Measurements from ENCODE around the gene NFE2L2. TPM values are rescaled to one million over a fixed set of nuclear protein-coding genes. Genes with fewer than 3 reads are reported as not detected.

Gene NFE2L2
- total and polyA plus RNA-seq, 9 of the 15 experiments (the other 6 are each of a cell fraction or from before 2014, with no cell fraction given), result 29.3 to 120 (median 59.3) TPM

- TF ChIP-seq ELF1 (tag; IDR thresholded peaks at IDR 0.05) (no peak), MTA3 (IDR thresholded peaks at IDR 0.05; ENCODE audit: borderline replicate concordance) (peak; percentile 54; the same call in 1 of the 2 replicates), ZNF780A (CRISPR knock-in tag; IDR thresholded peaks at IDR 0.05) (no peak), SAP30 (IDR thresholded peaks at IDR 0.05; ENCODE audit: borderline replicate concordance, insufficient read depth, low read depth, low read length, poor library complexity, severe bottlenecking) (no peak), HNRNPUL1 (IDR thresholded peaks at IDR 0.05; ENCODE audit: low read length) (no peak), ARNT (IDR thresholded peaks at IDR 0.05) (no peak), FOS (IDR thresholded peaks at IDR 0.05; ENCODE audit: extremely low read depth, insufficient read length) (no peak), REST (IDR thresholded peaks at IDR 0.05; ENCODE audit: borderline replicate concordance) (peak; percentile 48; the same call in 1 of the 2 replicates), REST (CRISPR knock-in tag; IDR thresholded peaks at IDR 0.05; ENCODE audit: low read depth) (no peak), CSDE1 (IDR thresholded peaks at IDR 0.05) (no peak), C11orf30 (IDR thresholded peaks at IDR 0.05; ENCODE audit: low read depth) (no peak), ZNF217 (CRISPR knock-in tag; IDR thresholded peaks at IDR 0.05) (no peak), NCOR1 (IDR thresholded peaks at IDR 0.05) (peak; percentile 44), MTA1 (IDR thresholded peaks at IDR 0.05; ENCODE audit: borderline replicate concordance) (no peak)
- TF ChIP-seq, protein P1, sequence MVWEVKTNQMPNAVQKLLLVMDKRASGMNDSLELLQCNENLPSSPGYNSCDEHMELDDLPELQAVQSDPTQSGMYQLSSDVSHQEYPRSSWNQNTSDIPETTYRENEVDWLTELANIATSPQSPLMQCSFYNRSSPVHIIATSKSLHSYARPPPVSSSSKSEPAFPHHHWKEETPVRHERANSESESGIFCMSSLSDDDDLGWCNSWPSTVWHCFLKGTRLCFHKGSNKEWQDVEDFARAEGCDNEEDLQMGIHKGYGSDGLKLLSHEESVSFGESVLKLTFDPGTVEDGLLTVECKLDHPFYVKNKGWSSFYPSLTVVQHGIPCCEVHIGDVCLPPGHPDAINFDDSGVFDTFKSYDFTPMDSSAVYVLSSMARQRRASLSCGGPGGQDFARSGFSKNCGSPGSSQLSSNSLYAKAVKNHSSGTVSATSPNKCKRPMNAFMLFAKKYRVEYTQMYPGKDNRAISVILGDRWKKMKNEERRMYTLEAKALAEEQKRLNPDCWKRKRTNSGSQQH (CRISPR knock-in tag; IDR thresholded peaks at IDR 0.05), result 0 out of 2 replicates have a peak, but pooled peaks have one; percentile 32
- TF ChIP-seq, protein P2, sequence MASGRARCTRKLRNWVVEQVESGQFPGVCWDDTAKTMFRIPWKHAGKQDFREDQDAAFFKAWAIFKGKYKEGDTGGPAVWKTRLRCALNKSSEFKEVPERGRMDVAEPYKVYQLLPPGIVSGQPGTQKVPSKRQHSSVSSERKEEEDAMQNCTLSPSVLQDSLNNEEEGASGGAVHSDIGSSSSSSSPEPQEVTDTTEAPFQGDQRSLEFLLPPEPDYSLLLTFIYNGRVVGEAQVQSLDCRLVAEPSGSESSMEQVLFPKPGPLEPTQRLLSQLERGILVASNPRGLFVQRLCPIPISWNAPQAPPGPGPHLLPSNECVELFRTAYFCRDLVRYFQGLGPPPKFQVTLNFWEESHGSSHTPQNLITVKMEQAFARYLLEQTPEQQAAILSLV (tag; IDR thresholded peaks at IDR 0.05), result no peak
- TF ChIP-seq, protein P3, sequence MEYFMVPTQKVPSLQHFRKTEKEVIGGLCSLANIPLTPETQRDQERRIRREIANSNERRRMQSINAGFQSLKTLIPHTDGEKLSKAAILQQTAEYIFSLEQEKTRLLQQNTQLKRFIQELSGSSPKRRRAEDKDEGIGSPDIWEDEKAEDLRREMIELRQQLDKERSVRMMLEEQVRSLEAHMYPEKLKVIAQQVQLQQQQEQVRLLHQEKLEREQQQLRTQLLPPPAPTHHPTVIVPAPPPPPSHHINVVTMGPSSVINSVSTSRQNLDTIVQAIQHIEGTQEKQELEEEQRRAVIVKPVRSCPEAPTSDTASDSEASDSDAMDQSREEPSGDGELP (CRISPR knock-in tag; IDR thresholded peaks at IDR 0.05; ENCODE audit: borderline replicate concordance), result peak; percentile 58
These were observed 9.9 kb downstream of the NFE2L2 start (continued) for GRCh38 chr2:177254433-177255226.

Data from K562 (cell line).